ENCODE measurements around the gene ZFAND3. TPM values are rescaled to one million over a fixed set of nuclear protein-coding genes. Genes with fewer than 3 reads are reported as not detected.

The ZFAND3 gene
- polyA plus RNA-seq, 1 donor (not counting 4 experiments of a cell fraction or from before 2014, with no cell fraction given): 19.6 TPM

DNA sequence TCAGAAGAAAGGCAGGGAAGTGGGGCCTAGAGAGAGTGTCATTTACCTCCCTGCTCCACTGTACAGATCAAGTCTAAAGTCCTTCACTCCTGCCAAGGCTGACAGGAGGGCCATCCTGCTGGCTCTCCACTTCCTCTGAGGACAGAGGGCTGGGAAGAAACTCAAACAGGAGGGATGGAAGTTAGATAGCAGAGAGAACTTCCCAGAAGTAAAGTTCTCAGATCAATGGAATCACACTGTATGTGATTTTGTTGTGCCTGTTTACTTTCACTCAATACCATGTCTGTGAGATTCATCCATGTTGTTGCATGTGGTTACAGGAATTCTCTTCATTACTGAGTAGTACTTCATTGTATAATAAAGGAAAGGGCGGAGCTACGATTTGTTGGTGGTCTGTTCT lies 32.3 kb upstream of the ZFAND3 start:
- H3K9ac ChIP-seq (ENCODE audit: control insufficient read depth, extremely low read depth, insufficient read depth, low read length): no peak overlapping the region
- H3K27ac ChIP-seq (ENCODE audit: control insufficient read depth, insufficient read depth, low read length): no peak overlapping the region
- TF ChIP-seq, protein P1, sequence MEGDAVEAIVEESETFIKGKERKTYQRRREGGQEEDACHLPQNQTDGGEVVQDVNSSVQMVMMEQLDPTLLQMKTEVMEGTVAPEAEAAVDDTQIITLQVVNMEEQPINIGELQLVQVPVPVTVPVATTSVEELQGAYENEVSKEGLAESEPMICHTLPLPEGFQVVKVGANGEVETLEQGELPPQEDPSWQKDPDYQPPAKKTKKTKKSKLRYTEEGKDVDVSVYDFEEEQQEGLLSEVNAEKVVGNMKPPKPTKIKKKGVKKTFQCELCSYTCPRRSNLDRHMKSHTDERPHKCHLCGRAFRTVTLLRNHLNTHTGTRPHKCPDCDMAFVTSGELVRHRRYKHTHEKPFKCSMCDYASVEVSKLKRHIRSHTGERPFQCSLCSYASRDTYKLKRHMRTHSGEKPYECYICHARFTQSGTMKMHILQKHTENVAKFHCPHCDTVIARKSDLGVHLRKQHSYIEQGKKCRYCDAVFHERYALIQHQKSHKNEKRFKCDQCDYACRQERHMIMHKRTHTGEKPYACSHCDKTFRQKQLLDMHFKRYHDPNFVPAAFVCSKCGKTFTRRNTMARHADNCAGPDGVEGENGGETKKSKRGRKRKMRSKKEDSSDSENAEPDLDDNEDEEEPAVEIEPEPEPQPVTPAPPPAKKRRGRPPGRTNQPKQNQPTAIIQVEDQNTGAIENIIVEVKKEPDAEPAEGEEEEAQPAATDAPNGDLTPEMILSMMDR (optimal IDR thresholded peaks at IDR 0.05 in 1 of 3, IDR thresholded peaks at IDR 0.05 in 1 of 3, conservative IDR thresholded peaks at IDR 0.05 in 1 of 3; ENCODE audit: extremely low read depth in 1 of 3, insufficient read depth in 2 of 3, low read length in 3 of 3): no peak
- no peak for TF ChIP-seq EZH2 (IDR thresholded peaks at IDR 0.05; ENCODE audit: low read length)
- H3K9me3 ChIP-seq (ENCODE audit: control insufficient read depth, low read depth, low read length): no peaks in the 10 kb centered on the region
- no peak for FAIRE-seq
- no peaks in the 10 kb centered on the region for H3K9me1 ChIP-seq (ENCODE audit: control insufficient read depth, extremely low read depth, insufficient read depth, low read length)
- H3K4me2 ChIP-seq (ENCODE audit: control insufficient read depth, extremely low read depth, insufficient read depth, low read depth, low read length): no peak overlapping the region
- no peaks in the 10 kb centered on the region for H3K36me3 ChIP-seq (ENCODE audit: control insufficient read depth in 2 of 2, extremely low read depth in 1 of 2, insufficient read depth in 2 of 2, low read length in 2 of 2)
- no peaks in the 10 kb centered on the region for H3K79me2 ChIP-seq (ENCODE audit: control insufficient read depth, insufficient read depth, low read length)
- no peaks in the 10 kb centered on the region for H4K20me1 ChIP-seq (ENCODE audit: control insufficient read depth, extremely low read depth, insufficient read depth, low read length)
- dilution Hi-C loops (cut with MboI; ENCODE audit: extremely low pct_ligation_motif_present, low sequenced_read_pairs): no loop called here
- H3K4me1 ChIP-seq (ENCODE audit: control insufficient read depth, extremely low read depth, insufficient read depth, low read length): peaks cover 40% of the 10 kb centered on the region
- no peak for DNase-seq (ENCODE audit: low read depth, low spot score)
- no peak overlapping the region for H3K4me3 ChIP-seq (ENCODE audit: control insufficient read depth in 2 of 3, extremely low read depth in 1 of 3, insufficient read depth in 2 of 3, low read depth in 1 of 3, low read length in 3 of 3)
- H2AFZ ChIP-seq (ENCODE audit: control insufficient read depth, low read length): no peak overlapping the region
- H3K27me3 ChIP-seq (ENCODE audit: control insufficient read depth, extremely low read depth, insufficient read depth, low read length): no peaks in the 10 kb centered on the region

DNA sequence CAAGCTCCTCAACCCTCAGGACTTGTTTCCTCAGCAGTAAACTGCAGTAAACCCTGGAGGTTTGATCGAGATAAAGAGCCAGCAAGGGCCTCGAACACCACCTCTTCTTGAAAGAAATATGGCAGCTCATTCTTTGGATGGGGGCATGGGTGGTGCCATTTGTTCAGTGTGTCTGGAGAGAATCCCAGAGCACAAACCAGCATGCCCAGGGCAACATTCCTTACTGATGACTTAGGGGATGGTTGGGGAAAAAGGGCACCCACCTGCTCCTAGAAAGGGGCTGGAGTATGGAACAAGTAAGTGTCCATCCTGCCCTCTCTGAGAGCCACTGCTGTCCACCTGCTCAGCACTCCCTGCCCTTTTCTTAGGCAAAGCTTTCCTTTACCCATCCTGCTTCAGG lies 31.3 kb upstream of the ZFAND3 start:
- Histone ChIP-seq H3K27me3 (ENCODE audit: control insufficient read depth, extremely low read depth, insufficient read depth, low read length) (no peaks in the 10 kb centered on the region), H4K20me1 (ENCODE audit: control insufficient read depth, extremely low read depth, insufficient read depth, low read length) (no peaks in the 10 kb centered on the region), H3K27ac (ENCODE audit: control insufficient read depth, insufficient read depth, low read length) (no peak overlapping the region), H3K4me1 (ENCODE audit: control insufficient read depth, extremely low read depth, insufficient read depth, low read length) (peaks cover 37% of the 10 kb centered on the region), H3K9ac (ENCODE audit: control insufficient read depth, extremely low read depth, insufficient read depth, low read length) (no peak overlapping the region), H3K36me3 (ENCODE audit: control insufficient read depth in 2 of 2, extremely low read depth in 1 of 2, insufficient read depth in 2 of 2, low read length in 2 of 2) (no peaks in the 10 kb centered on the region), H2AFZ (ENCODE audit: control insufficient read depth, low read length) (no peak overlapping the region), H3K4me3 (ENCODE audit: control insufficient read depth in 2 of 3, extremely low read depth in 1 of 3, insufficient read depth in 2 of 3, low read depth in 1 of 3, low read length in 3 of 3) (no peak overlapping the region), H3K9me3 (ENCODE audit: control insufficient read depth, low read depth, low read length) (no peaks in the 10 kb centered on the region), H3K9me1 (ENCODE audit: control insufficient read depth, extremely low read depth, insufficient read depth, low read length) (no peaks in the 10 kb centered on the region), H3K4me2 (ENCODE audit: control insufficient read depth, extremely low read depth, insufficient read depth, low read depth, low read length) (no peak overlapping the region), H3K79me2 (ENCODE audit: control insufficient read depth, insufficient read depth, low read length) (no peaks in the 10 kb centered on the region)
- dilution Hi-C loops (cut with MboI; ENCODE audit: extremely low pct_ligation_motif_present, low sequenced_read_pairs): no loop called here
- DNase-seq (ENCODE audit: low read depth, low spot score) (no peak), FAIRE-seq (peak; percentile 70)
- TF ChIP-seq EZH2 (IDR thresholded peaks at IDR 0.05; ENCODE audit: low read length): no peak
- TF ChIP-seq, protein P1 (optimal IDR thresholded peaks at IDR 0.05 in 1 of 3, IDR thresholded peaks at IDR 0.05 in 1 of 3, conservative IDR thresholded peaks at IDR 0.05 in 1 of 3; ENCODE audit: extremely low read depth in 1 of 3, insufficient read depth in 2 of 3, low read length in 3 of 3): no peak

Data from keratinocyte (primary cell).